Liver (tissue), 9 donors: ENCODE measurements around the gene TYMS. TPM values are rescaled to one million over a fixed set of nuclear protein-coding genes. Genes with fewer than 3 reads are reported as not detected.

Source experiments
- DNase-seq: peaks from one replicate; pipeline ENCODE4 v3.0.0-alpha.2; 2017; ENCODE audit warnings: low spot score
- H3K27ac ChIP-seq, 2 donors: one replicate each; pipeline ENCODE4 v1.7.0; 2013; ENCODE audit warnings: inconsistent platforms in 2 of 2, low read length in 2 of 2, control low read depth in 1 of 2, low read depth in 1 of 2, mild to moderate bottlenecking in 1 of 2
- H3K27me3 ChIP-seq, 4 donors: one replicate each; pipeline versions ENCODE4 v1.6.1 to v1.7.0; 2013; ENCODE audit warnings: low read length in 3 of 4, inconsistent platforms in 1 of 4, mild to moderate bottlenecking in 1 of 4, moderate library complexity in 1 of 4; ENCODE audit not compliant: control insufficient read depth in 4 of 4, insufficient read depth in 4 of 4
- H3K36me3 ChIP-seq, 4 donors: one replicate each; pipeline versions ENCODE4 v1.6.1 to v1.7.0; 2013; ENCODE audit warnings: low read length in 3 of 4, mild to moderate bottlenecking in 3 of 4, low read depth in 1 of 4, moderate library complexity in 1 of 4; ENCODE audit not compliant: control insufficient read depth in 4 of 4, insufficient read depth in 3 of 4
- H3K4me1 ChIP-seq, 4 donors: one replicate each; pipeline versions ENCODE4 v1.6.1 to v1.7.0; 2013; ENCODE audit warnings: low read length in 3 of 4, mild to moderate bottlenecking in 3 of 4, moderate library complexity in 1 of 4; ENCODE audit not compliant: control insufficient read depth in 4 of 4, insufficient read depth in 4 of 4
- H3K4me3 ChIP-seq, 3 donors: one replicate each; pipeline versions ENCODE4 v1.6.1 to v1.7.0; 2013; ENCODE audit warnings: low read length in 3 of 3, control low read depth in 1 of 3, low read depth in 1 of 3, mild to moderate bottlenecking in 1 of 3
- H3K9ac ChIP-seq, 2 donors: one replicate each; pipeline ENCODE4 v1.7.0; 2013; ENCODE audit warnings: low read length in 2 of 2, mild to moderate bottlenecking in 2 of 2, moderate library complexity in 2 of 2, control low read depth in 1 of 2, low read depth in 1 of 2
- H3K9me3 ChIP-seq, 4 donors: one replicate each; pipeline versions ENCODE4 v1.6.1 to v1.7.0; 2013; ENCODE audit warnings: low read length in 3 of 4; ENCODE audit not compliant: control insufficient read depth in 4 of 4
- ATF3 ChIP-seq: IDR thresholded peaks from 2 replicates; pipeline ENCODE4 v1.6.1; 2016; ENCODE audit warnings: antibody characterized with exemption
- EGR1 ChIP-seq, 2 donors: IDR thresholded peaks; 2 replicates each; pipeline ENCODE4 v1.6.1; 2016 to 2018; ENCODE audit warnings: antibody characterized with exemption in 2 of 2, low read depth in 2 of 2
- FOXA1 ChIP-seq: IDR thresholded peaks from 2 replicates; pipeline ENCODE4 v1.6.1; 2016; ENCODE audit warnings: antibody characterized with exemption
- FOXA2 ChIP-seq: IDR thresholded peaks from 2 replicates; pipeline ENCODE4 v1.6.1; 2016; ENCODE audit warnings: antibody characterized with exemption
- GABPA ChIP-seq, 2 donors: IDR thresholded peaks in 1 of 2; conservative IDR thresholded peaks in 1 of 2; 2 replicates each; pipeline ENCODE4 v1.6.1; 2016; ENCODE audit warnings: antibody characterized with exemption in 2 of 2, mild to moderate bottlenecking in 1 of 2, moderate library complexity in 1 of 2
- HNF4A ChIP-seq, 2 donors: conservative IDR thresholded peaks; 2 replicates each; pipeline ENCODE4 v1.6.1; 2016; ENCODE audit warnings: antibody characterized with exemption in 2 of 2, mild to moderate bottlenecking in 2 of 2
- HNF4G ChIP-seq: IDR thresholded peaks from 2 replicates; pipeline ENCODE4 v1.6.1; 2016; ENCODE audit warnings: antibody characterized with exemption
- JUND ChIP-seq, 2 donors: IDR thresholded peaks; 2 replicates each; pipeline ENCODE4 v1.6.1; 2016; ENCODE audit warnings: antibody characterized with exemption in 2 of 2
- NR2F2 ChIP-seq: IDR thresholded peaks from 2 replicates; pipeline ENCODE4 v1.6.1; 2016; ENCODE audit warnings: antibody characterized with exemption
- RXRA ChIP-seq, 2 donors: IDR thresholded peaks; 2 replicates each; pipeline ENCODE4 v1.6.1; 2017 to 2018; ENCODE audit warnings: antibody characterized with exemption in 2 of 2, mild to moderate bottlenecking in 1 of 2
- SP1 ChIP-seq: IDR thresholded peaks from 2 replicates; pipeline ENCODE4 v1.6.1; 2018; ENCODE audit warnings: antibody characterized with exemption, mild to moderate bottlenecking
- TAF1 ChIP-seq: conservative IDR thresholded peaks from 2 replicates; pipeline ENCODE4 v1.6.1; 2016; ENCODE audit warnings: antibody characterized with exemption, mild to moderate bottlenecking
- YY1 ChIP-seq: IDR thresholded peaks from 2 replicates; pipeline ENCODE4 v1.6.1; 2016; ENCODE audit warnings: antibody characterized with exemption, mild to moderate bottlenecking
- WGBS: extraction: QIAGEN DNeasy Blood & Tissue Kit; methylation state at CpG from one replicate; pipeline ENCODE4 v1.1.7; 2013; 5-methylcytosine and 5-hydroxymethylcytosine counted together
- polyA plus RNA-seq, 2 donors: library from polyadenylated mRNA; stranded (reverse) in 1 of 2; unstranded in 1 of 2; fragments of 200-250 nt in 1 of 2; fragments of >200 nt in 1 of 2; fragmentation: Nextera tagmentation in 1 of 2; extraction: Ambion mirVana in 1 of 2; gene quantifications; one replicate each; pipeline versions ENCODE4 v1.2.1 to v1.2.3, GENCODE V29; 2013 to 2015
- total RNA-seq, 2 donors: library from RNA; depleted of rRNA; stranded (reverse); fragments of >200 nt; gene quantifications; one replicate each; pipeline ENCODE4 v1.2.3, GENCODE V29; 2014
- TF ChIP-seq, protein P1 (sequence below): IDR thresholded peaks from 2 replicates; pipeline ENCODE4 v1.6.1; 2016; ENCODE audit warnings: antibody characterized with exemption, mild to moderate bottlenecking
- TF ChIP-seq, protein P2 (sequence below): IDR thresholded peaks from 2 replicates; pipeline ENCODE4 v1.6.1; 2016; ENCODE audit warnings: antibody characterized with exemption
- TF ChIP-seq, protein P3 (sequence below): IDR thresholded peaks from 2 replicates; pipeline ENCODE4 v1.6.1; 2016; ENCODE audit warnings: antibody characterized with exemption
- donor health status: healthy.
- donor health status: healthy.
- donor health status: healthy.
- donor health status: healthy.
- donor health status: healthy.

TYMS gene
- total and polyA plus RNA-seq, 4 donors: 0.25 to 77.4 (median 5.3) TPM

DNA sequence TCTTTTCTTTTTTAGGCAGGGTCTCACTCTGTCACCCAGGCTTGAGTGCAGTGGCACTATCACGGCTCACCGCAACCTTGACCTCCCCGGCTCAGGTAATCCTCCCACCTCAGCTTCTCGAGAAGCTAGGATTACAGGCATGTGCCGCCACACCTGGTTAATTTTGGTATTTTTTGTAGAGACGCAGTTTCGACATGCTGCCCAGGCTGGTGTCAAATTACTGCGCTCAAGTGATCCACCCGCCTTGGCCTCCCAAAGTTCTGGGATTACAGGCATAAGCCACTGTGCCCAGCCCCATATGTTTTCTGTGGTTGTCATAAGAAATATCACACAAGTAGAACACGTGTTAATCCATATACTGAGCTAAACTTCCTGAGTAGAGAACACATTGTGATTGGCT, 40.3 kb downstream of the TYMS start (continued):
- TF ChIP-seq HNF4G: no peak
- no peak for TF ChIP-seq FOXA2
- no peak for TF ChIP-seq EGR1 (IDR thresholded peaks at IDR 0.05; ENCODE audit: low read depth in 2 of 2)
- TF ChIP-seq ATF3: no peak
- no peak for TF ChIP-seq RXRA (IDR thresholded peaks at IDR 0.05)
- no peak for TF ChIP-seq TAF1
- no peak for TF ChIP-seq FOXA1
- TF ChIP-seq GABPA (IDR thresholded peaks at IDR 0.05 in 1 of 2, conservative IDR thresholded peaks at IDR 0.05 in 1 of 2): no peak
- TF ChIP-seq YY1: no peak
- no peak for TF ChIP-seq HNF4A (conservative IDR thresholded peaks at IDR 0.05)

DNA sequence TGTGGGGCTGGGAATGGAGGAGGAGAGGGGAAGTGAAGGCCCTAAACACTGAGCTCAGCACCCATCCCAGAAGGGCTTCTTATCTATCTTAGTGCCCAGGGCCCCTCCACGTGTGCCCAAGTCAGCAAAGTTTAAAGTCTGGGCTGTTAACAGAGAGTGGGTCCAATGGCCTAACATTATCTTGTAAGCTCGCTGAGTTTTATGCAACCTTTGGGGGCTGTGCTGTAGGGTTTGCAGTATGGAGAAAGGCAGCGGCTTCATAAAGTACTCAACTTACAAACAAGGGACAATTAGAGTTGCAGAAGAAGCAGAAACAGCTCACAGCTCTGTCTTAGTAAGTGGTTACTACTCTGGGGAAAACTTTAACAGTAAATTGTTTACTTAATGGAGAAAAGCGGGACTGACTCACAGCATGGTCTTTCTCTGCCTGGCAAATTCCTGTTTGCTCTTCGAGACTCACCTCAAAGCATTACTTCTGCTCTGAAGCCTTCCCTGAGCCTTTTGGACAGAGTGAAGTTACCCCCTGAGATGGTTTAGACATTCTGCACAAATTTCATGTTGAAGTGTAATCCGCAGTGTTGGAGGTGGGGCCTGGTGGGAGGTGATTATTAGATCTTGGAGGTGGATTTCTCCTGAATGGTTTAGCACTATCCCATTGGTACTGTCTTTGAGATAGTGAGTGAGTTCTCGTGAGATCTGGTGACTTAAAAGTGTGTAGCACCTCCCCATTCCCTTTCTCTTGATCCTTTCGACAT, 45.9 kb downstream of the TYMS start:
- H3K9me3 ChIP-seq: no peaks in the 10 kb centered on the region
- WGBS: 70% methylated on average over 8 of the region's 8 CpGs
- peak overlapping the region in 1 of 2 donors; percentile 7 for H3K27ac ChIP-seq
- DNase-seq: no peak
- TF ChIP-seq HNF4A (conservative IDR thresholded peaks at IDR 0.05) (no peak), ATF3 (no peak), TAF1 (no peak), FOXA1 (no peak), EGR1 (IDR thresholded peaks at IDR 0.05; ENCODE audit: low read depth in 2 of 2) (no peak), HNF4G (no peak)
- TF ChIP-seq, protein P1, sequence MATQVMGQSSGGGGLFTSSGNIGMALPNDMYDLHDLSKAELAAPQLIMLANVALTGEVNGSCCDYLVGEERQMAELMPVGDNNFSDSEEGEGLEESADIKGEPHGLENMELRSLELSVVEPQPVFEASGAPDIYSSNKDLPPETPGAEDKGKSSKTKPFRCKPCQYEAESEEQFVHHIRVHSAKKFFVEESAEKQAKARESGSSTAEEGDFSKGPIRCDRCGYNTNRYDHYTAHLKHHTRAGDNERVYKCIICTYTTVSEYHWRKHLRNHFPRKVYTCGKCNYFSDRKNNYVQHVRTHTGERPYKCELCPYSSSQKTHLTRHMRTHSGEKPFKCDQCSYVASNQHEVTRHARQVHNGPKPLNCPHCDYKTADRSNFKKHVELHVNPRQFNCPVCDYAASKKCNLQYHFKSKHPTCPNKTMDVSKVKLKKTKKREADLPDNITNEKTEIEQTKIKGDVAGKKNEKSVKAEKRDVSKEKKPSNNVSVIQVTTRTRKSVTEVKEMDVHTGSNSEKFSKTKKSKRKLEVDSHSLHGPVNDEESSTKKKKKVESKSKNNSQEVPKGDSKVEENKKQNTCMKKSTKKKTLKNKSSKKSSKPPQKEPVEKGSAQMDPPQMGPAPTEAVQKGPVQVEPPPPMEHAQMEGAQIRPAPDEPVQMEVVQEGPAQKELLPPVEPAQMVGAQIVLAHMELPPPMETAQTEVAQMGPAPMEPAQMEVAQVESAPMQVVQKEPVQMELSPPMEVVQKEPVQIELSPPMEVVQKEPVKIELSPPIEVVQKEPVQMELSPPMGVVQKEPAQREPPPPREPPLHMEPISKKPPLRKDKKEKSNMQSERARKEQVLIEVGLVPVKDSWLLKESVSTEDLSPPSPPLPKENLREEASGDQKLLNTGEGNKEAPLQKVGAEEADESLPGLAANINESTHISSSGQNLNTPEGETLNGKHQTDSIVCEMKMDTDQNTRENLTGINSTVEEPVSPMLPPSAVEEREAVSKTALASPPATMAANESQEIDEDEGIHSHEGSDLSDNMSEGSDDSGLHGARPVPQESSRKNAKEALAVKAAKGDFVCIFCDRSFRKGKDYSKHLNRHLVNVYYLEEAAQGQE: no peak
- TF ChIP-seq, protein P2, sequence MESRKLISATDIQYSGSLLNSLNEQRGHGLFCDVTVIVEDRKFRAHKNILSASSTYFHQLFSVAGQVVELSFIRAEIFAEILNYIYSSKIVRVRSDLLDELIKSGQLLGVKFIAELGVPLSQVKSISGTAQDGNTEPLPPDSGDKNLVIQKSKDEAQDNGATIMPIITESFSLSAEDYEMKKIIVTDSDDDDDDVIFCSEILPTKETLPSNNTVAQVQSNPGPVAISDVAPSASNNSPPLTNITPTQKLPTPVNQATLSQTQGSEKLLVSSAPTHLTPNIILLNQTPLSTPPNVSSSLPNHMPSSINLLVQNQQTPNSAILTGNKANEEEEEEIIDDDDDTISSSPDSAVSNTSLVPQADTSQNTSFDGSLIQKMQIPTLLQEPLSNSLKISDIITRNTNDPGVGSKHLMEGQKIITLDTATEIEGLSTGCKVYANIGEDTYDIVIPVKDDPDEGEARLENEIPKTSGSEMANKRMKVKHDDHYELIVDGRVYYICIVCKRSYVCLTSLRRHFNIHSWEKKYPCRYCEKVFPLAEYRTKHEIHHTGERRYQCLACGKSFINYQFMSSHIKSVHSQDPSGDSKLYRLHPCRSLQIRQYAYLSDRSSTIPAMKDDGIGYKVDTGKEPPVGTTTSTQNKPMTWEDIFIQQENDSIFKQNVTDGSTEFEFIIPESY: no peak
- no peaks in the 10 kb centered on the region for H3K4me1 ChIP-seq
- no peaks in the 10 kb centered on the region for H3K27me3 ChIP-seq
- H3K9ac ChIP-seq: no peak overlapping the region
- no peak overlapping the region for H3K4me3 ChIP-seq
- H3K36me3 ChIP-seq: peaks cover 8 to 17% (median 11%) of the 10 kb centered on the region in 4 donors

GRCh38 chr18:706405-706804, 49.0 kb downstream of the TYMS start:
- no peaks in the 10 kb centered on the region for H3K27me3 ChIP-seq
- WGBS: 91% methylated on average over 8 of the region's 8 CpGs
- peaks cover 0 to 3% (median 1%) of the 10 kb centered on the region in 4 donors for H3K4me1 ChIP-seq

More at GRCh38 chr18:706405-706804, 49.0 kb downstream of the TYMS start:
- H3K27ac ChIP-seq: no peak overlapping the region
- no peak for DNase-seq
- H3K9me3 ChIP-seq: no peaks in the 10 kb centered on the region
- H3K36me3 ChIP-seq: peaks cover 9 to 13% (median 10%) of the 10 kb centered on the region in 4 donors
- no peak overlapping the region for H3K4me3 ChIP-seq
- TF ChIP-seq JUND (IDR thresholded peaks at IDR 0.05) (no peak), FOXA1 (no peak), NR2F2 (no peak), SP1 (no peak), TAF1 (no peak), HNF4G (no peak), HNF4A (conservative IDR thresholded peaks at IDR 0.05) (no peak), GABPA (IDR thresholded peaks at IDR 0.05 in 1 of 2, conservative IDR thresholded peaks at IDR 0.05 in 1 of 2) (no peak)
- TF ChIP-seq, protein P3, sequence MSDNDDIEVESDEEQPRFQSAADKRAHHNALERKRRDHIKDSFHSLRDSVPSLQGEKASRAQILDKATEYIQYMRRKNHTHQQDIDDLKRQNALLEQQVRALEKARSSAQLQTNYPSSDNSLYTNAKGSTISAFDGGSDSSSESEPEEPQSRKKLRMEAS: no peak
- H3K9ac ChIP-seq: no peak overlapping the region
